SK-N-SH treated with all-trans-retinoic acid at 6 μM for 48 hours (cell line): ENCODE measurements around the gene MLST8.

Experiments used
- ATAC-seq: fragments of 200-7000 bp; cut with Tn5 transposase; 3 replicates; pipeline ENCODE4 v1.9.1; 2020; ENCODE audit warnings: mild to moderate bottlenecking, moderate library complexity
- ARNTL ChIP-seq: fragments of 450-650 bp; formaldehyde crosslinking; IDR thresholded peaks from 2 replicates; pipeline ENCODE4 v1.5.0; 2020; ENCODE audit warnings: low read depth, mild to moderate bottlenecking, moderate library complexity, borderline replicate concordance
- BACH2 ChIP-seq: fragments of 250-450 bp; sonication (Bioruptor Pico); IDR thresholded peaks from 2 replicates; pipeline ENCODE4 v1.9.0; 2021; ENCODE audit warnings: mild to moderate bottlenecking, borderline replicate concordance
- CREB5 ChIP-seq: fragments of 250-450 bp; sonication (Bioruptor Pico); IDR thresholded peaks from 2 replicates; pipeline ENCODE4 v1.5.1; 2020; ENCODE audit warnings: low read depth, mild to moderate bottlenecking, moderate library complexity
- CSRNP3 ChIP-seq: fragments of 250-450 bp; sonication (Bioruptor Pico); IDR thresholded peaks from 2 replicates; pipeline ENCODE4 v1.5.1; 2021; ENCODE audit warnings: mild to moderate bottlenecking, moderate library complexity
- ESRRG ChIP-seq: fragments of 250-450 bp; sonication (Bioruptor Pico); IDR thresholded peaks from 2 replicates; pipeline ENCODE4 v1.6.1; 2021; ENCODE audit warnings: mild to moderate bottlenecking
- GLIS3 ChIP-seq: fragments of 250-450 bp; sonication (Bioruptor Pico); IDR thresholded peaks from 2 replicates; pipeline ENCODE4 v1.5.0; 2020; ENCODE audit warnings: mild to moderate bottlenecking, moderate library complexity
- ISL1 ChIP-seq: fragments of 250-450 bp; sonication (Bioruptor Pico); IDR thresholded peaks from 2 replicates; pipeline ENCODE4 v2.1.2; 2022; ENCODE audit warnings: mild to moderate bottlenecking, moderate library complexity
- OSR1 ChIP-seq: fragments of 250-450 bp; sonication (Bioruptor Pico); IDR thresholded peaks from 2 replicates; pipeline ENCODE4 v1.8.0; 2022; ENCODE audit warnings: moderate library complexity, mild to moderate bottlenecking, inconsistent platforms
- PATZ1 ChIP-seq: fragments of 250-450 bp; sonication (Bioruptor Pico); IDR thresholded peaks from 2 replicates; pipeline ENCODE4 v1.8.0; 2020; ENCODE audit warnings: mild to moderate bottlenecking, moderate library complexity, borderline replicate concordance
- POU6F1 ChIP-seq: fragments of 250-450 bp; sonication (Bioruptor Pico); IDR thresholded peaks from 2 replicates; pipeline ENCODE4 v1.8.0; 2021; ENCODE audit warnings: low read depth, mild to moderate bottlenecking, moderate library complexity, borderline replicate concordance
- PPARA ChIP-seq: fragments of 250-450 bp; sonication (Bioruptor Pico); IDR thresholded peaks from 2 replicates; pipeline ENCODE4 v1.5.0; 2020; ENCODE audit warnings: mild to moderate bottlenecking, borderline replicate concordance
- RARB ChIP-seq: fragments of 250-450 bp; sonication (Bioruptor Pico); IDR thresholded peaks from 2 replicates; pipeline ENCODE4 v1.8.0; 2021; ENCODE audit warnings: mild to moderate bottlenecking, moderate library complexity
- SNAI2 ChIP-seq: fragments of 250-450 bp; sonication (Bioruptor Pico); IDR thresholded peaks from 2 replicates; pipeline ENCODE4 v1.5.0; 2020; ENCODE audit warnings: mild to moderate bottlenecking, moderate library complexity
- TCF4 ChIP-seq: fragments of 250-450 bp; sonication (Bioruptor Pico); IDR thresholded peaks from 2 replicates; pipeline ENCODE4 v1.8.0; 2021; ENCODE audit warnings: mild to moderate bottlenecking, moderate library complexity, borderline replicate concordance
- TOX ChIP-seq: fragments of 250-450 bp; sonication (Bioruptor Pico); IDR thresholded peaks from 2 replicates; pipeline ENCODE4 v1.8.0; 2021; ENCODE audit warnings: mild to moderate bottlenecking, moderate library complexity, borderline replicate concordance
- ZC3H10 ChIP-seq: fragments of 250-450 bp; sonication (Bioruptor Pico); IDR thresholded peaks from 2 replicates; pipeline ENCODE4 v1.5.1; 2021; ENCODE audit warnings: mild to moderate bottlenecking, moderate library complexity
- ZFP3 ChIP-seq: fragments of 250-450 bp; sonication (Bioruptor Pico); IDR thresholded peaks from 2 replicates; pipeline ENCODE4 v1.5.0; 2020; ENCODE audit warnings: mild to moderate bottlenecking, moderate library complexity
- ZNF565 ChIP-seq: fragments of 450-650 bp; formaldehyde crosslinking; conservative IDR thresholded peaks from 2 replicates; pipeline ENCODE4 v1.5.0; 2020; ENCODE audit warnings: low read depth, mild to moderate bottlenecking, moderate library complexity
- ZNF70 ChIP-seq: fragments of 450-650 bp; formaldehyde crosslinking; IDR thresholded peaks from 2 replicates; pipeline ENCODE4 v1.5.0; 2020; ENCODE audit warnings: mild to moderate bottlenecking, moderate library complexity
- TF ChIP-seq, protein P1 (sequence below): fragments of 250-450 bp; sonication (Bioruptor Pico); IDR thresholded peaks from 2 replicates; pipeline ENCODE4 v1.5.0; 2020; ENCODE audit warnings: mild to moderate bottlenecking, moderate library complexity

The MLST8 gene

GRCh38 chr16:2177561-2177960 lies 27.7 kb upstream of the MLST8 start:
- no peak for ATAC-seq
- TF ChIP-seq ESRRG (no peak), SNAI2 (CRISPR knock-in tag) (no peak), PPARA (CRISPR knock-in tag) (no peak), CREB5 (no peak), OSR1 (CRISPR knock-in tag) (no peak), TCF4 (CRISPR knock-in tag) (no peak), RARB (CRISPR knock-in tag) (no peak), CSRNP3 (CRISPR knock-in tag) (no peak), ZNF70 (CRISPR knock-in tag) (no peak), ARNTL (CRISPR knock-in tag) (no peak), BACH2 (CRISPR knock-in tag) (no peak)

- TF ChIP-seq GLIS3 (CRISPR knock-in tag) (no peak), RARB (CRISPR knock-in tag) (no peak), ZFP3 (CRISPR knock-in tag) (no peak), TCF4 (CRISPR knock-in tag) (no peak), TOX (no peak), ZC3H10 (CRISPR knock-in tag) (no peak), ZNF565 (CRISPR knock-in tag) (no peak), CREB5 (no peak), PATZ1 (CRISPR knock-in tag) (no peak), ZNF70 (CRISPR knock-in tag) (no peak), POU6F1 (no peak), CSRNP3 (CRISPR knock-in tag) (no peak), OSR1 (CRISPR knock-in tag) (no peak), PPARA (CRISPR knock-in tag) (no peak), ISL1 (CRISPR knock-in tag) (no peak)
- TF ChIP-seq, protein P1, sequence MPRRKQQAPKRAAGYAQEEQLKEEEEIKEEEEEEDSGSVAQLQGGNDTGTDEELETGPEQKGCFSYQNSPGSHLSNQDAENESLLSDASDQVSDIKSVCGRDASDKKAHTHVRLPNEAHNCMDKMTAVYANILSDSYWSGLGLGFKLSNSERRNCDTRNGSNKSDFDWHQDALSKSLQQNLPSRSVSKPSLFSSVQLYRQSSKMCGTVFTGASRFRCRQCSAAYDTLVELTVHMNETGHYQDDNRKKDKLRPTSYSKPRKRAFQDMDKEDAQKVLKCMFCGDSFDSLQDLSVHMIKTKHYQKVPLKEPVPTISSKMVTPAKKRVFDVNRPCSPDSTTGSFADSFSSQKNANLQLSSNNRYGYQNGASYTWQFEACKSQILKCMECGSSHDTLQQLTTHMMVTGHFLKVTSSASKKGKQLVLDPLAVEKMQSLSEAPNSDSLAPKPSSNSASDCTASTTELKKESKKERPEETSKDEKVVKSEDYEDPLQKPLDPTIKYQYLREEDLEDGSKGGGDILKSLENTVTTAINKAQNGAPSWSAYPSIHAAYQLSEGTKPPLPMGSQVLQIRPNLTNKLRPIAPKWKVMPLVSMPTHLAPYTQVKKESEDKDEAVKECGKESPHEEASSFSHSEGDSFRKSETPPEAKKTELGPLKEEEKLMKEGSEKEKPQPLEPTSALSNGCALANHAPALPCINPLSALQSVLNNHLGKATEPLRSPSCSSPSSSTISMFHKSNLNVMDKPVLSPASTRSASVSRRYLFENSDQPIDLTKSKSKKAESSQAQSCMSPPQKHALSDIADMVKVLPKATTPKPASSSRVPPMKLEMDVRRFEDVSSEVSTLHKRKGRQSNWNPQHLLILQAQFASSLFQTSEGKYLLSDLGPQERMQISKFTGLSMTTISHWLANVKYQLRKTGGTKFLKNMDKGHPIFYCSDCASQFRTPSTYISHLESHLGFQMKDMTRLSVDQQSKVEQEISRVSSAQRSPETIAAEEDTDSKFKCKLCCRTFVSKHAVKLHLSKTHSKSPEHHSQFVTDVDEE (CRISPR knock-in tag): no peak
- no peak for ATAC-seq
Observed at GRCh38 chr16:2178321-2179106, 26.7 kb upstream of the MLST8 start.
